ENCODE results near the gene HOXA9. TPM values are rescaled to one million over a fixed set of nuclear protein-coding genes. Genes with fewer than 3 reads are reported as not detected.

HOXA9 gene
- total RNA-seq, 2 experiments from 2014 or later, result not detected

GRCh38 chr7:27179030-27179429 is 13.7 kb upstream of the HOXA9 start:
- no peaks in the 10 kb centered on the region for H3K9me3 ChIP-seq (ENCODE audit: low read length)
- intact Hi-C loops (cut with micrococcal nuclease; ENCODE audit: unreplicated experiment), result no loop called here
- no peak overlapping the region for H2AFZ ChIP-seq (ENCODE audit: low read length)
- H4K20me1 ChIP-seq (ENCODE audit: insufficient read depth, low read length), result no peaks in the 10 kb centered on the region
- H3K4me1 ChIP-seq (ENCODE audit: insufficient read depth, low read length, poor library complexity, severe bottlenecking), result no peaks in the 10 kb centered on the region
- ChIA-PET CTCF (ENCODE audit: unreplicated experiment) (interaction anchor here (0.7 kb wide), 1 partner anchor 23 kb away, joined by 3 read pairs; no protein-coding TSS in a partner anchor), POLR2A (interaction anchor here (0.5 kb wide), 1 partner anchor 312 kb away, joined by 4 read pairs; no protein-coding TSS in a partner anchor)
- no peaks in the 10 kb centered on the region for H3K36me3 ChIP-seq (ENCODE audit: insufficient read depth, low read length)
- BruUV-seq (replicated peaks), result no TSS peak
- H3K27ac ChIP-seq (ENCODE audit: low read depth, low read length, poor library complexity, severe bottlenecking), result no peak overlapping the region
- H3K79me2 ChIP-seq (ENCODE audit: insufficient read depth, low read depth, low read length), result no peaks in the 10 kb centered on the region
- H3K4me2 ChIP-seq (ENCODE audit: low read length), result no peak overlapping the region
- DNase-seq (ENCODE audit: low spot score), result no peak
- no peaks in the 10 kb centered on the region for H3K9me2 ChIP-seq (ENCODE audit: insufficient read depth, low read length)
- TF ChIP-seq EZH2phosphoT487 (IDR thresholded peaks at IDR 0.05; ENCODE audit: borderline replicate concordance, low read depth, low read length) (no peak), CTCF (conservative IDR thresholded peaks at IDR 0.05; ENCODE audit: low read length) (no peak)
- H3K4me3 ChIP-seq (ENCODE audit: low read depth, low read length, poor library complexity, severe bottlenecking), result no peak overlapping the region

GRCh38 chr7:27178366-27178765 is 13.0 kb upstream of the HOXA9 start:
- Histone ChIP-seq H3K9me2 (ENCODE audit: insufficient read depth, low read length) (no peaks in the 10 kb centered on the region), H3K4me3 (ENCODE audit: low read depth, low read length, poor library complexity, severe bottlenecking) (no peak overlapping the region), H2AFZ (ENCODE audit: low read length) (no peak overlapping the region), H3K79me2 (ENCODE audit: insufficient read depth, low read depth, low read length) (no peaks in the 10 kb centered on the region), H4K20me1 (ENCODE audit: insufficient read depth, low read length) (no peaks in the 10 kb centered on the region), H3K27ac (ENCODE audit: low read depth, low read length, poor library complexity, severe bottlenecking) (no peak overlapping the region), H3K36me3 (ENCODE audit: insufficient read depth, low read length) (no peaks in the 10 kb centered on the region), H3K4me2 (ENCODE audit: low read length) (no peak overlapping the region), H3K4me1 (ENCODE audit: insufficient read depth, low read length, poor library complexity, severe bottlenecking) (no peaks in the 10 kb centered on the region), H3K9me3 (ENCODE audit: low read length) (no peaks in the 10 kb centered on the region)
- ChIA-PET POLR2A (interaction anchor here (0.5 to 0.6 kb wide), 2 partner anchors 312 to 330 kb away, joined by 4 read pairs; no protein-coding TSS in a partner anchor), CTCF (ENCODE audit: unreplicated experiment) (no interaction called here)
- BruUV-seq (replicated peaks), result no TSS peak
- TF ChIP-seq EZH2phosphoT487 (IDR thresholded peaks at IDR 0.05; ENCODE audit: borderline replicate concordance, low read depth, low read length) (no peak), CTCF (conservative IDR thresholded peaks at IDR 0.05; ENCODE audit: low read length) (no peak)
- intact Hi-C loops (cut with micrococcal nuclease; ENCODE audit: unreplicated experiment), result no loop called here
- no peak for DNase-seq (ENCODE audit: low spot score)

- no peak for DNase-seq (ENCODE audit: low spot score)
- H3K4me2 ChIP-seq (ENCODE audit: low read length), result no peak overlapping the region
- TF ChIP-seq EZH2phosphoT487 (IDR thresholded peaks at IDR 0.05; ENCODE audit: borderline replicate concordance, low read depth, low read length), result no peak
- no peak for TF ChIP-seq CTCF (conservative IDR thresholded peaks at IDR 0.05; ENCODE audit: low read length)
- no peaks in the 10 kb centered on the region for H3K79me2 ChIP-seq (ENCODE audit: insufficient read depth, low read depth, low read length)
- H2AFZ ChIP-seq (ENCODE audit: low read length), result no peak overlapping the region
- ChIA-PET POLR2A (interaction anchor here (0.6 kb wide), 2 partner anchors 329 to 1555 kb away, joined by 3 to 4 read pairs; no protein-coding TSS in a partner anchor), CTCF (ENCODE audit: unreplicated experiment) (no interaction called here)
- H3K27ac ChIP-seq (ENCODE audit: low read depth, low read length, poor library complexity, severe bottlenecking), result no peak overlapping the region
- no TSS peak for BruUV-seq (replicated peaks)
- no peaks in the 10 kb centered on the region for H3K9me2 ChIP-seq (ENCODE audit: insufficient read depth, low read length)
- no peaks in the 10 kb centered on the region for H3K4me1 ChIP-seq (ENCODE audit: insufficient read depth, low read length, poor library complexity, severe bottlenecking)
- H4K20me1 ChIP-seq (ENCODE audit: insufficient read depth, low read length), result no peaks in the 10 kb centered on the region
- intact Hi-C loops (cut with micrococcal nuclease; ENCODE audit: unreplicated experiment), result no loop called here
- no peaks in the 10 kb centered on the region for H3K9me3 ChIP-seq (ENCODE audit: low read length)
- no peak overlapping the region for H3K4me3 ChIP-seq (ENCODE audit: low read depth, low read length, poor library complexity, severe bottlenecking)
- no peaks in the 10 kb centered on the region for H3K36me3 ChIP-seq (ENCODE audit: insufficient read depth, low read length)
Observed at GRCh38 chr7:27177795-27178320, 12.5 kb upstream of the HOXA9 start.

Data from OCI-LY7 (cell line).